ENCODE measurements around the gene SHCBP1. TPM values are rescaled to one million over a fixed set of nuclear protein-coding genes. Genes with fewer than 3 reads are reported as not detected.

SHCBP1 gene
- total and polyA plus RNA-seq, 2 of the 13 experiments (the other 11 are each of a cell fraction or from before 2014, with no cell fraction given), result 15.7 to 33.0 TPM

- TF ChIP-seq PRDM10 (CRISPR knock-in tag; IDR thresholded peaks at IDR 0.05; ENCODE audit: low read depth), result 0 out of 2 replicates have a peak, but pooled peaks have one; percentile 23
- peak; percentile 76; the same call in 1 of the 2 replicates for TF ChIP-seq ZNF224 (CRISPR knock-in tag; IDR thresholded peaks at IDR 0.05)
- peak; percentile 38; the same call in 1 of the 2 replicates for TF ChIP-seq ZNF367 (CRISPR knock-in tag; IDR thresholded peaks at IDR 0.05; ENCODE audit: borderline replicate concordance)
- 0 out of 2 replicates have a peak, but pooled peaks have one; percentile 19 for TF ChIP-seq MEF2D (CRISPR knock-in tag; IDR thresholded peaks at IDR 0.05)
- no peak for TF ChIP-seq HCFC1 (IDR thresholded peaks at IDR 0.05; ENCODE audit: low read depth, low read length)
- TF ChIP-seq FOXC1 (CRISPR knock-in tag; IDR thresholded peaks at IDR 0.05; ENCODE audit: borderline replicate concordance), result no peak
- 0 out of 2 replicates have a peak, but pooled peaks have one; percentile 46 for TF ChIP-seq PHF8 (CRISPR knock-in tag; IDR thresholded peaks at IDR 0.05)
- no peak for TF ChIP-seq MIER3 (CRISPR knock-in tag; IDR thresholded peaks at IDR 0.05; ENCODE audit: borderline replicate concordance)
- TF ChIP-seq ZNF777 (CRISPR knock-in tag; IDR thresholded peaks at IDR 0.05), result no peak
- TF ChIP-seq DNMT1 (CRISPR knock-in tag; IDR thresholded peaks at IDR 0.05), result 0 out of 2 replicates have a peak, but pooled peaks have one; percentile 34
- TF ChIP-seq FOXA1 (IDR thresholded peaks at IDR 0.05), result no peak
- TF ChIP-seq FOXA1 (CRISPR knock-in tag; IDR thresholded peaks at IDR 0.05), result no peak
- TF ChIP-seq ZGPAT (CRISPR knock-in tag; IDR thresholded peaks at IDR 0.05), result peak; percentile 23; the same call in 1 of the 2 replicates
- peak; percentile 31 for TF ChIP-seq ZNF687 (CRISPR knock-in tag; IDR thresholded peaks at IDR 0.05)
- TF ChIP-seq PATZ1 (CRISPR knock-in tag; IDR thresholded peaks at IDR 0.05), result peak; percentile 79
- TF ChIP-seq FOSL1 (CRISPR knock-in tag; IDR thresholded peaks at IDR 0.05; ENCODE audit: borderline replicate concordance), result no peak
- 0 out of 2 replicates have a peak, but pooled peaks have one; percentile 40 for TF ChIP-seq ZNF350 (CRISPR knock-in tag; IDR thresholded peaks at IDR 0.05; ENCODE audit: borderline replicate concordance, low read depth)
Observed at GRCh38 chr16:46629331-46630219, 8.4 kb upstream of the SHCBP1 start (continued).

All from HepG2 (cell line).